ENCODE data around the gene HS3ST3A1.
"Not testable (repeated sequence)": the region's sequence is repeated elsewhere in the genome, so short reads cannot be mapped to it uniquely, and the experiment has no call there.

The HS3ST3A1 gene

GRCh38 chr17:13575922-13576419, 25.8 kb downstream of the HS3ST3A1 start:
- no peak for DNase-seq (ENCODE audit: low read depth in 2 of 2)

GRCh38 chr17:13575466-13575865, 26.3 kb downstream of the HS3ST3A1 start:
- DNase-seq (ENCODE audit: low read depth in 2 of 2): no peak

- DNase-seq (ENCODE audit: low read depth in 2 of 2): no peak
Observed at GRCh38 chr17:13572581-13572980, 29.1 kb downstream of the HS3ST3A1 start.

- no peak for DNase-seq (ENCODE audit: low read depth in 2 of 2)
Observed at GRCh38 chr17:13569398-13570123, 32.2 kb downstream of the HS3ST3A1 start.

GRCh38 chr17:13568582-13569397, 32.9 kb downstream of the HS3ST3A1 start:
- no peak for DNase-seq (ENCODE audit: low read depth in 2 of 2)

- DNase-seq (ENCODE audit: low read depth in 2 of 2): no peak
Observed at GRCh38 chr17:13563866-13564265, 37.9 kb downstream of the HS3ST3A1 start.

GRCh38 chr17:13562271-13562800, 39.4 kb downstream of the HS3ST3A1 start:
- DNase-seq (ENCODE audit: low read depth in 2 of 2): no peak

- no peak for DNase-seq (ENCODE audit: low read depth in 2 of 2)
Observed at GRCh38 chr17:13561606-13562270, 40.0 kb downstream of the HS3ST3A1 start.

GRCh38 chr17:13560935-13561334, 40.8 kb downstream of the HS3ST3A1 start:
- DNase-seq (ENCODE audit: low read depth in 2 of 2): no peak

- DNase-seq (ENCODE audit: low read depth in 2 of 2): no peak
Observed at GRCh38 chr17:13558588-13558987, 43.1 kb downstream of the HS3ST3A1 start.

- DNase-seq (ENCODE audit: low read depth in 2 of 2): no peak
Observed at GRCh38 chr17:13557077-13557476, 44.7 kb downstream of the HS3ST3A1 start.

- DNase-seq (ENCODE audit: low read depth in 2 of 2): no peak
Observed at GRCh38 chr17:13554231-13554630, 47.5 kb downstream of the HS3ST3A1 start.

GRCh38 chr17:13550291-13550690, 51.4 kb downstream of the HS3ST3A1 start:
- no peak for DNase-seq (ENCODE audit: low read depth in 2 of 2)

GRCh38 chr17:13548576-13548975, 53.2 kb downstream of the HS3ST3A1 start:
- DNase-seq (ENCODE audit: low read depth in 2 of 2): not testable (repeated sequence)

- DNase-seq (ENCODE audit: low read depth in 2 of 2): no peak
Observed at GRCh38 chr17:13546851-13547250, 54.9 kb downstream of the HS3ST3A1 start.

- no peak for DNase-seq (ENCODE audit: low read depth in 2 of 2)
Observed at GRCh38 chr17:13545941-13546340, 55.8 kb downstream of the HS3ST3A1 start.

GRCh38 chr17:13544765-13545164, 57.0 kb downstream of the HS3ST3A1 start:
- no peak for DNase-seq (ENCODE audit: low read depth in 2 of 2)

GRCh38 chr17:13544292-13544691, 57.4 kb downstream of the HS3ST3A1 start:
- DNase-seq (ENCODE audit: low read depth in 2 of 2): no peak

- no peak for DNase-seq (ENCODE audit: low read depth in 2 of 2)
Observed at GRCh38 chr17:13542636-13543035, 59.1 kb downstream of the HS3ST3A1 start.

- DNase-seq (ENCODE audit: low read depth in 2 of 2): no peak
Observed at GRCh38 chr17:13541032-13541480, 60.7 kb downstream of the HS3ST3A1 start.

GRCh38 chr17:13540546-13540945, 61.2 kb downstream of the HS3ST3A1 start:
- no peak for DNase-seq (ENCODE audit: low read depth in 2 of 2)

GRCh38 chr17:13539421-13539820, 62.3 kb downstream of the HS3ST3A1 start:
- no peak for DNase-seq (ENCODE audit: low read depth in 2 of 2)

All from stimulated activated CD4-positive, alpha-beta T cell treated with anti-CD3 and anti-CD28 coated beads, Interleukin-15, amount 100 ng/mL, for 48 hours (primary cell).